ENCODE measurements around the gene CYTH1. TPM values are rescaled to one million over a fixed set of nuclear protein-coding genes. Genes with fewer than 3 reads are reported as not detected.
A peak's percentile ranks its signal among the peaks of the same experiment; 100 is the strongest.

Gene CYTH1
- total and polyA plus RNA-seq, 4 donors, result 15.4 to 32.1 (median 20.6) TPM

- H3K27me3 ChIP-seq (ENCODE audit: control insufficient read depth in 4 of 4, insufficient read depth in 4 of 4, low read length in 3 of 4), result no peaks in the 10 kb centered on the region
- no peaks in the 10 kb centered on the region for H3K9me3 ChIP-seq (ENCODE audit: control insufficient read depth in 4 of 4, low read length in 3 of 4)
- no peak overlapping the region for H3K4me3 ChIP-seq (ENCODE audit: low read depth in 1 of 3, low read length in 3 of 3)
- WGBS, result 96% methylated on average over 15 of the region's 15 CpGs
- H3K27ac ChIP-seq (ENCODE audit: low read depth in 1 of 2, low read length in 2 of 2), result no peak overlapping the region
- DNase-seq (ENCODE audit: low spot score), result no peak
- H3K9ac ChIP-seq (ENCODE audit: low read depth in 1 of 2, low read length in 2 of 2), result no peak overlapping the region
- H3K36me3 ChIP-seq (ENCODE audit: control insufficient read depth in 4 of 4, insufficient read depth in 3 of 4, low read depth in 1 of 4, low read length in 3 of 4), result peaks cover 6 to 71% (median 49%) of the 10 kb centered on the region in 4 donors
- H3K4me1 ChIP-seq (ENCODE audit: control insufficient read depth in 4 of 4, insufficient read depth in 4 of 4, low read length in 3 of 4), result no peaks in the 10 kb centered on the region
- TF ChIP-seq EGR1 (IDR thresholded peaks at IDR 0.05; ENCODE audit: low read depth in 2 of 2) (no peak), FOXA2 (IDR thresholded peaks at IDR 0.05) (no peak), YY1 (IDR thresholded peaks at IDR 0.05) (no peak), FOXA1 (IDR thresholded peaks at IDR 0.05) (no peak), ZBTB33 (IDR thresholded peaks at IDR 0.05) (no peak), HNF4G (IDR thresholded peaks at IDR 0.05) (no peak), RXRA (IDR thresholded peaks at IDR 0.05) (no peak), ATF3 (IDR thresholded peaks at IDR 0.05) (no peak), MAX (IDR thresholded peaks at IDR 0.05) (no peak)
Measured at GRCh38 chr17:78692460-78693010, 89.5 kb downstream of the CYTH1 start.

- Histone ChIP-seq H3K27ac (ENCODE audit: low read depth in 1 of 2, low read length in 2 of 2) (no peak overlapping the region), H3K4me3 (ENCODE audit: low read depth in 1 of 3, low read length in 3 of 3) (no peak overlapping the region), H3K27me3 (ENCODE audit: control insufficient read depth in 4 of 4, insufficient read depth in 4 of 4, low read length in 3 of 4) (no peaks in the 10 kb centered on the region), H3K36me3 (ENCODE audit: control insufficient read depth in 4 of 4, insufficient read depth in 3 of 4, low read depth in 1 of 4, low read length in 3 of 4) (peaks cover 6 to 58% (median 36%) of the 10 kb centered on the region in 4 donors), H3K4me1 (ENCODE audit: control insufficient read depth in 4 of 4, insufficient read depth in 4 of 4, low read length in 3 of 4) (no peaks in the 10 kb centered on the region), H3K9me3 (ENCODE audit: control insufficient read depth in 4 of 4, low read length in 3 of 4) (no peaks in the 10 kb centered on the region), H3K9ac (ENCODE audit: low read depth in 1 of 2, low read length in 2 of 2) (no peak overlapping the region)
- no peak for TF ChIP-seq GABPA (IDR thresholded peaks at IDR 0.05 in 1 of 2, conservative IDR thresholded peaks at IDR 0.05 in 1 of 2)
- TF ChIP-seq ZBTB33 (IDR thresholded peaks at IDR 0.05), result no peak
- no peak for TF ChIP-seq SP1 (IDR thresholded peaks at IDR 0.05)
- no peak for TF ChIP-seq NR2F2 (IDR thresholded peaks at IDR 0.05)
- TF ChIP-seq RAD21 (IDR thresholded peaks at IDR 0.05), result peak in 1 of 2 donors; percentile 16
- TF ChIP-seq REST (IDR thresholded peaks at IDR 0.05), result no peak
- no peak for DNase-seq (ENCODE audit: low spot score)
- WGBS, result 99% methylated on average over 2 of the region's 2 CpGs
Measured at GRCh38 chr17:78689029-78689428, 93.0 kb downstream of the CYTH1 start.
